Measurements from ENCODE around the gene PEX5L.

GRCh38 chr3:179964890-179965289 lies 71.8 kb downstream of the PEX5L start:
- no peak for TF ChIP-seq CTCF (IDR thresholded peaks at IDR 0.05)
- no peak for TF ChIP-seq EZH2 (IDR thresholded peaks at IDR 0.05; ENCODE audit: borderline replicate concordance, insufficient read depth, low read depth, low read length, poor library complexity, severe bottlenecking)
